Measurements from ENCODE around the gene SKAP1.
A peak's percentile ranks its signal among the peaks of the same experiment; 100 is the strongest.

Gene SKAP1

DNA sequence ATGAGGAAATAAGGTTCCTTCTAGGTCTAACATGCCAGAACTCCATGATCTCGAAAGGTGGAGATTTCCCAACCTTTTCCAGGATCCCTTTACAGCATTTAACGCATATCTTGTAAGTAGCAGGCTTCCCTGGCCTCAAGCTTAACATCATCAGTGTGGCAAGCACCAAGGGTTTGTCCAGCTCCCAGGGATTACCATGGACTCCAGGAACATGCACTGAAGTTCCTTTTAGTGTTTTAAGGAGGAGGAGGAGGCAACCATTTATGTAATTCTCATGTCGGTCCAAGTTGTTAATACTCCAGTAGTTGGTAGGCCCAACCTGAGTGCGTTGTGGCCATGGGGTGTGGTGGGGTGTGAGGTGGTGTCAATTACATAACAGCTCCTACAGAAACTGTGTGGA lies 11.8 kb upstream of the SKAP1 start:
- Histone ChIP-seq H3K9ac (no peak overlapping the region), H3K27ac (0 out of 22 replicates have a peak overlapping the region, but pooled peaks of 1 of the 11 experiments have one; percentile 23), H3K36me3 (no peaks in the 10 kb centered on the region), H3K4me1 (peaks cover 60 to 87% (median 73%) of the 10 kb centered on the region in 10 experiments), H3K4me2 (peak overlapping the region; percentile 68 to 94 (median 76)), H3K9me3 (replicated peaks in 1 of 11) (peaks cover 0 to 14% (median 0%) of the 10 kb centered on the region in 11 experiments; a peak in 4 of 22 replicates), H3K4me3 (peak overlapping the region in 1 of 10 experiments; percentile 10; a peak in 1 of 20 replicates), H3K27me3 (peaks cover 0 to 78% (median 8%) of the 10 kb centered on the region in 11 experiments; a peak in 13 of 22 replicates), H4K20me1 (peaks cover 0 to 33% (median 0%) of the 10 kb centered on the region in 11 experiments; a peak in 5 of 22 replicates)
- TF ChIP-seq Cebpa-rat (IDR thresholded peaks at IDR 0.05): no peak

DNA sequence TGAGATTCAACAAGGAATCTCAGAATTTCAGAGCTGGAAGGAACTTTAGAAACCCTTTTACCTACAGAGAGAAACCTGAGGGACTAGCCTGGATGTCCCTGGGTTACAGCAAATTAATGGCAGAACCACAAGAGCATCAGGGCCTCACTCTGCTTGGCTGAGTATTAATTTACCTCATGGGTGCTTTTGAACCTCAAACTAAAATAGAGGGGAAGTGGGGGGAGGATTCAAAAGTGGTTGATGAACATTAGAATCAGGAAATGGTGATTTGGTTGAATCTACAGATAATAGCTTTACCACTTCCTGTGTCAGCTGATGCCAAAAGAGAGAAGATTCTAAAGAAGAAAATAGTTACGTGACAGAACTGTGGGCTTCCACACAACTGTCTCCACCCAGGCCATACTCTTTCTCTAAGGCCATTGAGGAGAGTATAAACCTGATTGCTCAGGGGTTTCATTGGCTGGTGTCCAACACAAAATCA lies 11.3 kb upstream of the SKAP1 start:
- Histone ChIP-seq H3K4me3 (peak overlapping the region in 1 of 10 experiments; percentile 10; a peak in 1 of 20 replicates), H4K20me1 (peaks cover 0 to 33% (median 0%) of the 10 kb centered on the region in 11 experiments; a peak in 5 of 22 replicates), H3K27me3 (peaks cover 0 to 78% (median 2%) of the 10 kb centered on the region in 11 experiments; a peak in 13 of 22 replicates), H3K27ac (0 out of 22 replicates have a peak overlapping the region, but pooled peaks of 2 of the 11 experiments have one; percentile 3 to 23), H3K4me1 (peaks cover 60 to 81% (median 73%) of the 10 kb centered on the region in 10 experiments), H3K9me3 (replicated peaks in 1 of 11) (peaks cover 0 to 14% (median 0%) of the 10 kb centered on the region in 11 experiments; a peak in 4 of 22 replicates), H3K36me3 (no peaks in the 10 kb centered on the region), H3K4me2 (peak overlapping the region; percentile 68 to 94 (median 76)), H3K9ac (0 out of 22 replicates have a peak overlapping the region, but pooled peaks of 1 of the 11 experiments have one; percentile 21)
- no peak for TF ChIP-seq Cebpa-rat (IDR thresholded peaks at IDR 0.05)

GRCh38 chr17:48440669-48441068 lies 10.7 kb upstream of the SKAP1 start:
- Histone ChIP-seq H4K20me1 (peaks cover 0 to 33% (median 0%) of the 10 kb centered on the region in 11 experiments; a peak in 5 of 22 replicates), H3K9me3 (replicated peaks in 1 of 11) (peaks cover 0 to 14% (median 0%) of the 10 kb centered on the region in 11 experiments; a peak in 4 of 22 replicates), H3K27me3 (peaks cover 0 to 78% (median 0%) of the 10 kb centered on the region in 11 experiments; a peak in 11 of 22 replicates), H3K4me1 (peaks cover 60 to 75% (median 68%) of the 10 kb centered on the region in 10 experiments), H3K9ac (0 out of 22 replicates have a peak overlapping the region, but pooled peaks of 1 of the 11 experiments have one; percentile 21), H3K27ac (0 out of 22 replicates have a peak overlapping the region, but pooled peaks of 1 of the 11 experiments have one; percentile 3), H3K4me2 (peak overlapping the region; percentile 68 to 94 (median 76)), H3K4me3 (no peak overlapping the region; a peak in 1 of 20 replicates), H3K36me3 (no peaks in the 10 kb centered on the region)
- TF ChIP-seq Cebpa-rat (IDR thresholded peaks at IDR 0.05): no peak

DNA sequence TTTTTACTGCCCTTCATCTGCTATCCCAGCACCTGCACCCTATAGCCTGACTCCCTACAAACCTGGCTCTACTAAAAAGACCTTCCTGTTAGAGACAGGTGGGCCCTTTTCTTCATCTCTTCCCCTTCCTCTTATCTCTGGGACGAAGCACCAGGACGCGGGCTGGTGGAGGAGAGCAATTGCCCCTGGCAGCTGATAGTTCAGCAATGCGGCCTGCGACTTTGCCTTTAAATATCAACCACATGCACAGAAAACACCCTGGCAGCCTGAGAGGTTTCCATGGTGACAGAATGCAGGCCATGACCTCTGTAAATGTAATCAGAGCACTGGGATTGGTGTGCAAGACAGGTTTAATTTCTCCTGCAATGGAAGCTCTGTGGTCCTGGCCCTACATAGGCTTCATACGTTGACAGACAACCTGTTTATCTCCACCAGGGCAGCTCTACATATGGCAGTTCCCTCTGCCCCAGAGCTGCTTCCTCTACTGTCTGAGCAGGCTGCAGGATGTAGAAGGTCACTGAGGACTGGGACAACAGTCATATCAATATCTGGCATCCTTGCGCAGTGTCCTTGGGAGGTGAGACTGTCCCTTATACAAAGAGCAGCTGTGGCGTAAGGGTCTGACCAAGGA lies 10.0 kb upstream of the SKAP1 start:
- no peak overlapping the region for H3K4me3 ChIP-seq
- H3K27ac ChIP-seq: no peak overlapping the region
- TF ChIP-seq Cebpa-rat (IDR thresholded peaks at IDR 0.05): no peak
- peaks cover 0 to 29% (median 0%) of the 10 kb centered on the region in 11 experiments; a peak in 4 of 22 replicates for H4K20me1 ChIP-seq
- H3K4me1 ChIP-seq: peaks cover 55 to 69% (median 61%) of the 10 kb centered on the region in 10 experiments
- H3K4me2 ChIP-seq: peak overlapping the region; percentile 68 to 94 (median 76)
- H3K36me3 ChIP-seq: no peaks in the 10 kb centered on the region
- H3K9ac ChIP-seq: no peak overlapping the region
- peaks cover 0 to 14% (median 0%) of the 10 kb centered on the region in 11 experiments; a peak in 4 of 22 replicates for H3K9me3 ChIP-seq (replicated peaks in 1 of 11)
- H3K27me3 ChIP-seq: peaks cover 0 to 78% (median 0%) of the 10 kb centered on the region in 11 experiments; a peak in 11 of 22 replicates

- H3K27ac ChIP-seq: no peak overlapping the region
- peaks cover 0 to 22% (median 0%) of the 10 kb centered on the region in 11 experiments; a peak in 4 of 22 replicates for H4K20me1 ChIP-seq
- TF ChIP-seq Cebpa-rat (IDR thresholded peaks at IDR 0.05): no peak; a peak in 1 of 22 replicates
- peaks cover 0 to 14% (median 0%) of the 10 kb centered on the region in 11 experiments; a peak in 4 of 22 replicates for H3K9me3 ChIP-seq (replicated peaks in 1 of 11)
- no peak overlapping the region for H3K4me3 ChIP-seq
- peak overlapping the region; percentile 68 to 94 (median 76); a peak in 21 of 22 replicates for H3K4me2 ChIP-seq
- H3K9ac ChIP-seq: no peak overlapping the region
- H3K27me3 ChIP-seq: peaks cover 0 to 78% (median 4%) of the 10 kb centered on the region in 11 experiments; a peak in 14 of 22 replicates
- no peaks in the 10 kb centered on the region for H3K36me3 ChIP-seq
- peaks cover 48 to 61% (median 54%) of the 10 kb centered on the region in 10 experiments for H3K4me1 ChIP-seq
Measured at GRCh38 chr17:48439110-48439850, 9.3 kb upstream of the SKAP1 start.

DNA sequence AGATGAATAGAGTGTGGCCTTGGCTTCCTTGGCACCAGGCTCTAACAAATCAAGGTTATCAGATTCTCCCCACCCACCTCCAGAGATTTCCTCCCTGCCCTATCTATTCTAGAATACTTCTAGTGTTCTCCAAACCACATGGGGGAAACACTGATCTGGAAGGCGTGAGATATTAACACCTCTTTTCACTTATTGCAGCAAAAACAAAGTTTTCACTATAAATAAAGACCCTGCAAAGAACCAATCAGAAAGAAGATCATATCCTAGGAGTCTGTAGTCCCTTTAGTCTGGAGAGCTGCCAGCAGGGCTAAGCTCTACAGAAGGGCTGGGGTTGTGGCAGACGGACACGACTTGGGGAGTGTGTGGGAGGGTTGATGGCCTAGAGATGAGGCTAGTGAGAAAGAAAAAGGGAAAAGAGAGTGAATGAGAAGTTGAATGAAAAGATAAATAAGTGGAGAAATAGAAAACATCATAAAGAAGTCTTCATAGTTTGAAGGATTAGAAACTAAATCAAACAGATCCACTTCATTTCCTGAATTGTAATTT lies 8.6 kb upstream of the SKAP1 start:
- peaks cover 0 to 27% (median 0%) of the 10 kb centered on the region in 11 experiments; a peak in 6 of 22 replicates for H4K20me1 ChIP-seq
- peaks cover 0 to 81% (median 8%) of the 10 kb centered on the region in 11 experiments; a peak in 15 of 22 replicates for H3K27me3 ChIP-seq
- no peak overlapping the region for H3K4me3 ChIP-seq
- peaks cover 44 to 57% (median 50%) of the 10 kb centered on the region in 10 experiments for H3K4me1 ChIP-seq
- peaks cover 0 to 14% (median 0%) of the 10 kb centered on the region in 11 experiments; a peak in 4 of 22 replicates for H3K9me3 ChIP-seq (replicated peaks in 1 of 11)
- H3K36me3 ChIP-seq: no peaks in the 10 kb centered on the region
- H3K27ac ChIP-seq: no peak overlapping the region
- peak overlapping the region in 9 of 11 experiments; percentile 70 to 94 (median 76); a peak in 16 of 22 replicates for H3K4me2 ChIP-seq
- TF ChIP-seq Cebpa-rat (IDR thresholded peaks at IDR 0.05): no peak
- no peak overlapping the region for H3K9ac ChIP-seq

GRCh38 chr17:48433896-48434295 lies 3.9 kb upstream of the SKAP1 start:
- Histone ChIP-seq H3K27ac (no peak overlapping the region), H3K4me3 (no peak overlapping the region), H3K27me3 (peaks cover 43 to 100% (median 55%) of the 10 kb centered on the region in 11 experiments), H3K4me1 (peaks cover 11 to 27% (median 17%) of the 10 kb centered on the region in 10 experiments; a peak in 17 of 20 replicates), H3K9me3 (replicated peaks in 1 of 11) (peaks cover 0 to 17% (median 5%) of the 10 kb centered on the region in 11 experiments; a peak in 5 of 22 replicates), H3K36me3 (no peaks in the 10 kb centered on the region), H3K4me2 (no peak overlapping the region), H4K20me1 (peaks cover 0 to 36% (median 0%) of the 10 kb centered on the region in 11 experiments; a peak in 10 of 22 replicates), H3K9ac (no peak overlapping the region)
- TF ChIP-seq Cebpa-rat (IDR thresholded peaks at IDR 0.05): no peak

Measured in BLaER1 treated with 17β-estradiol and CSF1 and Interleukin-3, amounts not matched to agents 10 nM and 100 nM (cell line).